VCaP (cell line): ENCODE data around the gene COL9A3.

Experiments used
- H3K27ac ChIP-seq: fragments of 450-650 bp; 2 replicates; pipeline ENCODE4 v1.5.1; 2017
- CTCF ChIP-seq: fragments of 450-650 bp; conservative IDR thresholded peaks from 2 replicates; pipeline ENCODE4 v1.5.1; 2017; ENCODE audit warnings: mild to moderate bottlenecking, moderate library complexity

The COL9A3 gene

GRCh38 chr20:62832212-62832922 is 15.5 kb downstream of the COL9A3 start:
- no peak for TF ChIP-seq CTCF
- peak overlapping the region; percentile 69 for H3K27ac ChIP-seq

GRCh38 chr20:62832951-62833391 is 16.1 kb downstream of the COL9A3 start:
- TF ChIP-seq CTCF: no peak
- H3K27ac ChIP-seq: peak overlapping the region; percentile 69

GRCh38 chr20:62834967-62835730 is 18.3 kb downstream of the COL9A3 start:
- H3K27ac ChIP-seq: 0 out of 2 replicates have a peak overlapping the region, but pooled peaks have one; percentile 52
- TF ChIP-seq CTCF: no peak

GRCh38 chr20:62835931-62836861 is 19.3 kb downstream of the COL9A3 start:
- H3K27ac ChIP-seq: peak overlapping the region; percentile 52; the same call in 1 of the 2 replicates
- no peak for TF ChIP-seq CTCF

GRCh38 chr20:62836967-62837490 is 20.2 kb downstream of the COL9A3 start:
- no peak for TF ChIP-seq CTCF
- H3K27ac ChIP-seq: peak overlapping the region; percentile 72; the same call in 1 of the 2 replicates

GRCh38 chr20:62837790-62838127 is 20.9 kb downstream of the COL9A3 start:
- no peak for TF ChIP-seq CTCF
- peak overlapping the region; percentile 72 for H3K27ac ChIP-seq
